GM12891 (cell line): ENCODE data around the gene SH3RF2.

Source experiments
- POLR2A ChIP-seq: IDR thresholded peaks from 2 replicates; pipeline ENCODE4 v1.6.1; 2011; ENCODE audit warnings: low read depth, low read length, control low read depth
- POLR2AphosphoS5 ChIP-seq: IDR thresholded peaks from 2 replicates; pipeline ENCODE4 v1.6.1; 2011; ENCODE audit warnings: low read depth, low read length, control low read depth
- POU2F2 ChIP-seq: IDR thresholded peaks from 2 replicates; pipeline ENCODE4 v1.6.1; 2011; ENCODE audit warnings: low read depth, mild to moderate bottlenecking, control low read depth, low read length, moderate library complexity
- SPI1 ChIP-seq: IDR thresholded peaks from 2 replicates; pipeline ENCODE4 v1.6.1; 2011; ENCODE audit warnings: low read depth, low read length, control low read depth
- TAF1 ChIP-seq: IDR thresholded peaks from 2 replicates; pipeline ENCODE4 v1.6.1; 2011; ENCODE audit warnings: low read depth, low read length, control low read depth

DNA sequence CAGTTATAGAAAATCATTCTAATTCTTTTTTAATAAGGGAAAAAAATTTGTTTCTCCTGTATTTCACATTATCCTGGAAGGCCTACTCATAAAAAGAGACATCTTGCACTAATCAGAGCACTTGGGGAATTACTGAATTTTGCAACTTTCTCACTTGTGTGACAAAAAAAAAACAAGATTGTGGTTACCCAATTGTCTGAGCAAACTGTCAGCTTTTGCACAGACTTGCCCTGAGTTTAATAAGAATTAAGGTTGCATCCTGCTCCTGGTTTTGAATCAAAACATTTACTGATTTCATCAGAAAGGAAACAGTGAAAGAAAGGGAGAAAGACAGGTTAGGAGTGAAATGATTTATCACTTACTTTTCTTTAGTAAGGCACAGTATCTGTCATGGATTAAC, 10.6 kb upstream of the SH3RF2 start:
- TF ChIP-seq POU2F2 (no peak), TAF1 (no peak), POLR2A (no peak), POLR2AphosphoS5 (no peak), SPI1 (no peak)
